Central memory CD4-positive, alpha-beta T cell (primary cell): ENCODE data around the gene KDM8.

Experiments used
- DNase-seq: peaks from one replicate; pipeline ENCODE4 v3.0.0; 2022

KDM8 gene

GRCh38 chr16:27217256-27217655 lies 13.9 kb downstream of the KDM8 start:
- no peak for DNase-seq

- DNase-seq: no peak
Observed at GRCh38 chr16:27218756-27219155, 15.4 kb downstream of the KDM8 start.

- no peak for DNase-seq
Observed at GRCh38 chr16:27219161-27219560, 15.8 kb downstream of the KDM8 start.

- no peak for DNase-seq
Observed at GRCh38 chr16:27220120-27220519, 16.8 kb downstream of the KDM8 start.

GRCh38 chr16:27220527-27220926 lies 17.2 kb downstream of the KDM8 start:
- no peak for DNase-seq

GRCh38 chr16:27220991-27221390 lies 17.7 kb downstream of the KDM8 start:
- no peak for DNase-seq

- DNase-seq: no peak
Observed at GRCh38 chr16:27221576-27222248, 18.4 kb downstream of the KDM8 start.

- no peak for DNase-seq
Observed at GRCh38 chr16:27222249-27223225, 19.2 kb downstream of the KDM8 start.

GRCh38 chr16:27223226-27223610 lies 19.9 kb downstream of the KDM8 start:
- DNase-seq: no peak

GRCh38 chr16:27223701-27224100 lies 20.4 kb downstream of the KDM8 start:
- DNase-seq: no peak

- no peak for DNase-seq
Observed at GRCh38 chr16:27224271-27224737, 21.0 kb downstream of the KDM8 start.

GRCh38 chr16:27224741-27225300 lies 21.5 kb downstream of the KDM8 start:
- no peak for DNase-seq

- DNase-seq: no peak
Observed at GRCh38 chr16:27225536-27226360, 22.4 kb downstream of the KDM8 start.

GRCh38 chr16:27226476-27226875 lies 23.1 kb downstream of the KDM8 start:
- no peak for DNase-seq

- no peak for DNase-seq
Observed at GRCh38 chr16:27226976-27227705, 23.8 kb downstream of the KDM8 start.

GRCh38 chr16:27228045-27228444 lies 24.7 kb downstream of the KDM8 start:
- no peak for DNase-seq

GRCh38 chr16:27228621-27229501 lies 25.5 kb downstream of the KDM8 start:
- DNase-seq: no peak

- DNase-seq: no peak
Observed at GRCh38 chr16:27229891-27230470, 26.7 kb downstream of the KDM8 start.

- peak; percentile 82 for DNase-seq
Observed at GRCh38 chr16:27230562-27231001, 27.3 kb downstream of the KDM8 start.

GRCh38 chr16:27231692-27232060 lies 28.4 kb downstream of the KDM8 start:
- no peak for DNase-seq
